Endometrial microvascular endothelial cells (primary cell): ENCODE results near the gene GAL3ST3. TPM values are rescaled to one million over a fixed set of nuclear protein-coding genes. Genes with fewer than 3 reads are reported as not detected.
"Not testable (repeated sequence)": the region's sequence is repeated elsewhere in the genome, so short reads cannot be mapped to it uniquely, and the experiment has no call there.

Experiments
- in situ Hi-C: cut with HindIII; loops from 2 replicates; pipeline ENCODE4 v1.10.0; 2017; ENCODE audit warnings: low sequenced_read_pairs, low pct_unique_long_range_greater_than_20kb; ENCODE audit errors: inconsistent ontology term
- total RNA-seq: library from RNA; depleted of rRNA; stranded (reverse); fragments of >200 nt; gene quantifications from one replicate; pipeline ENCODE4 v1.2.3, GENCODE V29; 2015; ENCODE audit errors: inconsistent ontology term

The GAL3ST3 gene, protein sequence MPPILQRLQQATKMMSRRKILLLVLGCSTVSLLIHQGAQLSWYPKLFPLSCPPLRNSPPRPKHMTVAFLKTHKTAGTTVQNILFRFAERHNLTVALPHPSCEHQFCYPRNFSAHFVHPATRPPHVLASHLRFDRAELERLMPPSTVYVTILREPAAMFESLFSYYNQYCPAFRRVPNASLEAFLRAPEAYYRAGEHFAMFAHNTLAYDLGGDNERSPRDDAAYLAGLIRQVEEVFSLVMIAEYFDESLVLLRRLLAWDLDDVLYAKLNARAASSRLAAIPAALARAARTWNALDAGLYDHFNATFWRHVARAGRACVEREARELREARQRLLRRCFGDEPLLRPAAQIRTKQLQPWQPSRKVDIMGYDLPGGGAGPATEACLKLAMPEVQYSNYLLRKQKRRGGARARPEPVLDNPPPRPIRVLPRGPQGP
- total RNA-seq = not detected

DNA sequence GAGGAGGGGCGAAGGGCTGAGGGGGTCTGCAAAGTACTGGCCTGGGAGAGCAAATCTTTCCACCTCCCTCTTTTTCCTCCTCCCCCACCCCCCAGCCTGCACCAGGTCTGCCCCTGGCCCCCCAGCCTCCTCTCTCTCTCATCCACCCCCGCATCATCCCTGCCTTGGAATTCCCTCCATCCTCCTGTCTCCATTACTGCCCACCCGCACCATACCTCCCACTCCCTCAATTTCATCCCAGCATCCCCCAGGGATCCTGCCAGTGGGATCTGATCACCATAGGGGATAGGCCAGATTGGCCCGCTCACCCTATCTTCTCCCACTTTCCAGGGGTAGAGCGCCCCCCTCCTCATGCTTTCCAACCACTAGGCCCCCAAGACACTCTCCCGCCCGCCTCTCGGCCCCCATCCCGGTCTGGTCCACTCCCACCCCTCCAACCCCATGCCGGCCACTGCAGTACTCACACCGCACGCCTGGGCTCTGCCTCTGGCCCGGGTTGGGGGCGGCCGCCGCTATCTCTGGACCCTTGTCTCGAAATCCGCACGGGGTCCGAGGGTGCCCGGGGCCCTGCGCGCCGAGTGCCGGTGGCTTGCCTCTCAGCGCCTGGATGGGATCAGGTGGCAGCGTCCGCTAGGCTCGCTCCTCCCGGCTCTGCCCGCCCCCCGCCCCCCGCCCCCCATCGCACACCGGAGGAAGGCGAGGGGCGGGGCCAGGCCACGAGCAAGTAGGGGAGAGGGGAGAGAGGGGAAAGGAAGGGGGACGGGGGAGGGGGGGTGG lies at the start of gene GAL3ST3:
Gene GAL3ST3, minus strand, starts transcription at position 615 of the 777 bp plus-strand sequence. CDS start 3,746 bp downstream, outside the sequence.
- in situ Hi-C loops = no loop called here

- in situ Hi-C loops = not testable (repeated sequence)
Measured at GRCh38 chr11:66092125-66092524, 43.2 kb upstream of the GAL3ST3 start.

DNA sequence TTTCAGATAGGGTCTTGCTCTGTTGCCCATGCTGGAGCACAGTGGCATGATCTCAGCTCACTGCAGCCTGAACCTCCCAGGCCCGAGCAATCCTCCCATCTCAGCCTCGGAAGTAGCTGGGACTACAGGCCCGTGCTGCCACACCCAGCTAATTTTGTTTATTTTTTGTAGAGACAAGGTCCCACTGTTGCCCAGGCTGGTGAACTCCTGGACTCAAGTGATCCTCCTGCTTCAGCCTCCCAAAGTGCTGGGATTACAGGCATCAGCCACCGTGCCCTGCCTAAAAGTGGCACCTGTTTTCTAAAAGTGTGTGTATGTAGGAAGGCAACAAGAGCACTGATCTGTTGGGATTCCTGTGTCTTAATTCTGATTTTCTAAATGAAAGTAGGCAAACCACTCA lies 41.3 kb upstream of the GAL3ST3 start:
- in situ Hi-C loops = no loop called here

GRCh38 chr11:66089067-66089466 lies 40.1 kb upstream of the GAL3ST3 start:
- in situ Hi-C loops = no loop called here

DNA sequence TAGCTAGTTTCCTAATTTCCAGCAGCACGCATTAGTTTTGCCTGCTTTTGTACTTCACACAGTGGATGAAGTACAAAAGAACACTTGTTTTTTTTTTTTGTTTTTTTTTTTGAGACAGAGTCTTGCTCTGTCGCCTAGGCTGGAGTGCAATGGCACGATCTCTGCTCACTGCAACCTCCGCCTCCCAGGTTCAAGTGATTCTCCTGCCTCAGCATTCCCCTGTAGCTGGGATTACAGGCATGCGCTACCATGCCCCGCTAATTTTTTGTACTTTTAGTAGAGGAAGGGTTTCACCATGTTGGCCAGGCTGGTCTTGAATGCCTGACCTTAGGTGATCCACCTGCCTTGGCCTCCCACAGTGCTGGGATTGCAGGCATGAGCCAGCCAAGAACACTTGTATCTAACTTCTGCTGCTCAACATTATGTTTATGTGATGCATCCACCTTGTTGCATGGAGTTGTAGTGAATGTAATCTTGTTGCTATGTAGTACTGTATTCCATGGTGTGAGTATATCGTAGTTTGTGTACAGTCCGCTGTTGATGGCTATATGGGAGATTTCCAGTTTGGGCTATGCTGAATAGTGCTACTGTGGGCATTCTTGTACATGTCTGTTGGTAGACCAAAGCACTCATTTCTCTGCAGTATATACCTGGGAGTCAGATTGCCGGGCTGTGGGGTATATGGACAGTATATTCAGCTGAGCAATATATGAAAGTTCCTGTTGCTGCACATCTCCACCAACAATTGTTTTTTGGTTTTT lies 38.4 kb upstream of the GAL3ST3 start:
- in situ Hi-C loops = no loop called here

GRCh38 chr11:66084821-66085475 lies 36.0 kb upstream of the GAL3ST3 start:
- in situ Hi-C loops = no loop called here

DNA sequence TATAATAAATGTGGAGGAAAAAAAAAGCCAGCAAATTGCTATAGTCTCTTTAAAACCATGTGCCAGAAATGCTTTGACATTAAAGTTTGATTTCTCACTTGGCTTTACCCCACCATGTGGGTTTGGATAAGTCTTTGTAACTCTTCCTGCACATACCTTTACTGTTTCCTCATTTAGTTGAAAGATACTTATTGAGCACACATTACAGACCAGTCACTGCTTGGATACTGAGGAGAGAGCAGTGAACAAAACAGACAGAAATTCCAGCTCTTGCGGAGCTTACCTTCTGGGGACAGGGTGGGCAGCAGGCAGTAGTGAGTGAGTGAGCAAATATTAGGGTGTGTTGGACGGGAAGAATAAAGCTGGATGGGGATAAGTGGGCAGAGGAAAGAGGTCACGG lies 34.8 kb upstream of the GAL3ST3 start:
- in situ Hi-C loops = no loop called here

DNA sequence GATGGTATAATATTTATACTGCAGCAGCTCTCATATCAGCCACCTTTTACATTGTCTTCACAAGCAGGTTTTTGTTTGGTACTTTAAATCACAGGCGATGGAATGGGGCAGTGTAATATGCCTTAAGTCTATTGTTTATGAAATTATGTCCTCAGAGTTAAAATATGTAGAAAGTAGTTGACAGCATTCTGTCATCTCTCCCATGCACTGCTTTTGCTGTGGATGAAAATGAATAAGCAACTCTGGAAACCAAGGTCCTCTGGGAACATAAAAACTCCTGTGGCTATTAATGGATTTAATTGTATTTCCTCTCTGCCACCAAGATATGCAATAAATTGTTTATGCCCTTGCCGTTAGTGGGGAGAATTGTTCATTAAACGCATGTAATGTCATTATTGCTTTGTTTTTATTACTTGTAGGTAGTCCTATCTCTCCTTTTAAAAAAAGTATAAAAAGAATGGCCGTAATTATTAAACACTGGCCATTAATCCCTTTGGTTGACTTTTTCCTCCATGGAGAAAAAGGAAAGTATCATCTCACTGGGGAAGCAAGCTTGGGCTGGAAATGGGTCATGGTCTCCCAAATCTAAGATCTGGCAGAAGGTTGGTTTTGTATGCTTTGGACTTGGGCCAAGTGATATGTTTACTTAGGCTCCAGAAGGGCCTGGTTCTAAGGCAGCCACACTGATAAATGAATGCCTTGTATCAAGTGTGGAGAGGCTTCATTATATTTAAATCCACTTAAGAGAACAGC lies 34.2 kb upstream of the GAL3ST3 start:
- in situ Hi-C loops = no loop called here

DNA sequence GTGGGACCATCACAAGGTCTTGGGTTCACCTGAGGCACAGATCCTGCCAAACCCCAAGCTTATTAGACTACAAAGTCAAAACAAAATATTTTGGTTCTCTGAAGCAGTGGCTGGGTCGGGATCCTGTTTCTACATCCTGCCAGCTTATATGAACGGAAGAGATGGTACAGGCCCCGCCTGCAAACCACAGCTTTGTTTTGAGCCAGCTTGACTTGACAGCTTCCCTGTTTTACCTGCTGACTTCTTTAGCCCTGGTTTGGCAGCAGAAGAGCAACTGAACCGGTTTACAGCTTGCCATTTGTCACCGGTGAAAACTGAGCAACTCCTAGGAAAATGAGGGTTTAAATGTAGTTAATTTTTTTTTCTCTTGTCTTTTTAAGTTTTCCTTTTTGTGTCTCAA lies 32.5 kb upstream of the GAL3ST3 start:
- in situ Hi-C loops = no loop called here

GRCh38 chr11:66080055-66080817 lies 31.3 kb upstream of the GAL3ST3 start:
- in situ Hi-C loops = no loop called here

DNA sequence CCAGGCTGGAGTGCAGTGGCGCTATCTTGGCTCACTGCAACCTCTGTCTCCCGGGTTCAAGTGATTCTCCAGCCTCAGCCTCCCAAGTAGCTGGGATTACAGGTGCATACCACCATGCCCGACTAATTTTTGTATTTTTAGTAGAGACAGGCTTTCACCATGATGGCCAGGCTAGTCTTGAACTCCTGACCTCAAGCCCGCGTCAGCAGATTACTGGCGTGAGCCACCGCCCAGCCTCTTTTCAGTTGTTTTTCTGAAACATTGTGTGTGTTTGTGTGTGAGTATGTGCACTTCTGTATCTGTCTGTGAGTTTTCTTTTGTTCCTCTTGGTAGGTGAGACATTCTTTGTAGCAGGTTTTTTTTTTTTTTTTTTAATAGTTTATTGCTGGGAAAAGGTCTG lies 30.0 kb upstream of the GAL3ST3 start:
- in situ Hi-C loops = not testable (repeated sequence)

DNA sequence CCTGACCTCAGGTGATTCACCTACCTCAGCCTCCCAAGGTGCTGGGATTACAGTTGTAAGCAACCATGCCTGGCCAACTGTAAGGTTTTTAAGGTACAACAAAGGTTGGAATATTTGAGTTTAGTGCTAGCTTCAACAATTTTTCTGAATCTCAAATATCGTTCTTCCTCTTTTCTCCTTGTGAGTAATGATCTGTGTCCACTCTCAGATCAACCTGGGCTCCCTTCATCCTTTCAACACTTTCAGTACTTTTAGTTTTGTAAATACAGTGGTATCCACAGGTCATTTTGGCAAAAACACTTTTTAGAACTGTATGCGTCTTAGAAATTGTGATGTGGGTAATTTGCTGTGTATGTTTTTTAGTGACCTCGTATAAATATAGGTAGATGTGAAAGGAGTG lies 29.0 kb upstream of the GAL3ST3 start:
- in situ Hi-C loops = no loop called here

DNA sequence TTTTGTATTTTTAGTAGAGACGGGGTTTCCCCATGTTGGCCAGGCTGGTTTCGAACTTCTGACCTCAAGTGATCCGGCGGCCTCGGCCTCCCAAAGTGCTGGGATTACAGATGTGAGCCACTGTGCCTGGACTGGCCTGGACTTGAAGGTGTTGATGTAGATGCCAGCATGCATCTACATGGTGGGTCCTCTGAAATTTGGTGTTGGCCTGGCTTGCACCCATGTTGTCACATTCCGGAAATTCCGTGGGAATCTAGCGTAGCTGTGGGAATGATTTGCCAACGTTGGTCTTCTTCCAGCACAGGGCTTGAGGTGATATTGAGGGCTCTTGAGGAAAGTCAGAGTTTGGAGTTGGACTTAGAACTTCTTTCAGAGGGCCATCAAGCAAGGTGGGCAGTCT lies 27.6 kb upstream of the GAL3ST3 start:
- in situ Hi-C loops = no loop called here

DNA sequence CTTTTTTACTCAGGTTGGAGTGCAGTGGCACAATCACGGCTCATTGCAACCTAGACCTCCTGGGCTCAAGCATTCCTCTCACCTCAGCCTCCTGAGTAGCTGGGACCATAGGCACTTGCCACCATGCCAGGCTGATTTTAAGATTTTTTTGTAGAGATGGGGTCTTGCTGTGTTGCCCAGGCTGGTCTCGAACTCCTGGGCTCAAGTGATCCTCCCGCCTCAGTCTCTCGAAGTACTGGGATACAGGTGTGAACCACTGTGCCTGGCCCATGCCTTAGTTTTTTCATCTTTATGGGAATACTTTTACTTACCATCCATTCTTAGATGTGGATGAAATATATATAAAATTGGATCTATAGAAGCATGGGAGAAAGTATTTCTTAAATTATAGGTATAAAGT lies 26.3 kb upstream of the GAL3ST3 start:
- in situ Hi-C loops = no loop called here

DNA sequence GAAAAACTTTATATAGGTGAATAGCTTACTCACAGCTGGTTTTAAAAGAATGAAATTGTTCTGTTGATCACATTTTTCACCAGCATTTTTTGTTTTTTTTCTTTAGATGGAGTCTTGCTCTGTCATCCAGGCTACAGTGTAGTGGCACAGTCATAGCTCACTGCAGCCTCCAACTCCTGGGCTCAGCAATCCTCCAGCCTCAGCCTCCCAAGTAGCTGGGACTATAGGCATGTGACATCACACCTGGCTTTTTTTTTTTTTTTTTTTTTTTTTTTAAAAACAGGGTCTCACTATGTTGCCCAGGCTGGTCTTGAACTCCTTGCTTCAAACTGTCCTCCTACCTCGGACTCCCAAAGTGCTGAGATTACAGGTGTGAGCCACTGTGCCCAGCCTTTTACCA lies 24.7 kb upstream of the GAL3ST3 start:
- in situ Hi-C loops = no loop called here

- in situ Hi-C loops = no loop called here
Measured at GRCh38 chr11:66072518-66072917, 23.6 kb upstream of the GAL3ST3 start.

DNA sequence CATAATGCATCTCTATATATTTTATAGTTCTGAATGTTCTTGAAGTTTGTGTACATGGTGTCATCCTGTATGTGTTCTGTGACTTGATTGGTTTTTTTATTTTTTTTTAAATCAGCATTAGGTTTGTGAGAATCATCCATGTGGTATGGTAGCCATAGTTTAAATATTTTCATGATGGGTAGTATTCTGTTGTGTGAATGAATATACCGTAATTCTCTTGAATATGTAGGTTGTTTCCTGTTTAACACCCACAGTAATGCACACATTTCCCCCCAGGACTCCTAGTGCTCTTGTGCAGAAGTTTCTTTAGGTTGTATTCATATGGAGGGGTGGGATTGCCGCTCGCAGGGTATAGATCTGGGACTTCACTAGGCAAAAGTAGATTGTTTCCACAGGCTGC lies 23.1 kb upstream of the GAL3ST3 start:
- in situ Hi-C loops = no loop called here

DNA sequence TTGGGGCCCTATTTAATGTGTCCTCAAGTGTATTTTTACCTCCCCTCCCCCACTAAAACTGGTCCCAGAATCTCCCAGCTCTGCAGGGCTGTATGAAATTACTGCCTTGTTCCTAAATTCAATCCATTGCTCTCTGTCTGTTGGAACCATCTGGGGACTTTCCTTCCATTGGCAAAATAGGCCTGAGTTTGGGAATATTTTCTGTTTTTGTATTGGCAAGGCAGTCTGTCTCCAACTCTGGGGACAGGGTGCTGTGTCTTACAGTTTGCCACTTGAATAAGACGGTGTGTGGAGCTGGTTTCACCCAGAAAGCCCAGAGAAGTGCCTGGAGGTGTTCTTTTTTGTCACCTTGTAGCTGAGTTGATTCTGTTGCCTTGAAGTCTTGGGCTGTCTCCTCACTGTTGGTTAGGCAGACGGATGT lies 22.4 kb upstream of the GAL3ST3 start:
- in situ Hi-C loops = no loop called here
